Heart right ventricle (tissue), 16 donors: ENCODE results near the gene COX20. TPM values are rescaled to one million over a fixed set of nuclear protein-coding genes. Genes with fewer than 3 reads are reported as not detected.
A peak's percentile ranks its signal among the peaks of the same experiment; 100 is the strongest.

ENCODE experiments used
- ATAC-seq, 8 donors: fragments of 200-7000 bp; cut with Tn5 transposase; one replicate each; pipeline ENCODE4 v1.9.1; 2020; ENCODE audit warnings: mild to moderate bottlenecking in 8 of 8, moderate library complexity in 8 of 8, moderate number of reproducible peaks in 1 of 8
- DNase-seq, 2 donors: peaks; one replicate each; pipeline ENCODE4 v3.0.0-alpha.2; 2020
- H3K27ac ChIP-seq, 10 donors: fragments of 200-600 bp; sonication (generic) in 2 of 10; one replicate each; pipeline versions ENCODE4 v1.5.0 to v1.8.0; 2020 to 2022; ENCODE audit warnings: mild to moderate bottlenecking in 3 of 10
- H3K27me3 ChIP-seq, 7 donors: fragments of 200-600 bp; one replicate each; pipeline ENCODE4 v1.8.0; 2021 to 2022; ENCODE audit warnings: mild to moderate bottlenecking in 2 of 7
- H3K36me3 ChIP-seq, 9 donors: fragments of 200-600 bp; sonication (generic) in 1 of 9; one replicate each; pipeline versions ENCODE4 v1.5.0 to v1.8.0; 2020 to 2022; ENCODE audit warnings: mild to moderate bottlenecking in 2 of 9
- H3K4me1 ChIP-seq, 9 donors: fragments of 200-600 bp; sonication (generic) in 1 of 9; one replicate each; pipeline versions ENCODE4 v1.5.0 to v1.8.0; 2020 to 2022; ENCODE audit warnings: mild to moderate bottlenecking in 4 of 9
- H3K4me3 ChIP-seq, 10 donors: fragments of 200-600 bp; sonication (generic) in 2 of 10; one replicate each; pipeline versions ENCODE4 v1.5.0 to v1.8.0; 2020 to 2022; ENCODE audit warnings: mild to moderate bottlenecking in 7 of 10, moderate library complexity in 2 of 10
- H3K9me3 ChIP-seq, 11 donors: fragments of 200-600 bp in 10 of 11; sonication (generic) in 2 of 11; one replicate each; pipeline versions ENCODE4 v1.5.0 to v1.8.0; 2013 to 2022; ENCODE audit warnings: mild to moderate bottlenecking in 2 of 11, control low read depth in 1 of 11, moderate library complexity in 1 of 11
- CTCF ChIP-seq, 9 donors: fragments of 200-600 bp; sonication (generic) in 2 of 9; IDR thresholded peaks; one replicate each; pipeline versions ENCODE4 v1.5.0 to v1.8.0; 2021 to 2022; ENCODE audit warnings: antibody characterized with exemption in 9 of 9, mild to moderate bottlenecking in 5 of 9, moderate library complexity in 1 of 9
- WGBS, 2 donors: extraction: QIAGEN DNeasy Blood & Tissue Kit; methylation state at CpG; one replicate each; pipeline ENCODE4 v1.1.7; 2013; ENCODE audit warnings: inconsistent platforms in 1 of 2; 5-methylcytosine and 5-hydroxymethylcytosine counted together
- intact Hi-C, 10 donors: fragments of 100-400 bp; cut with DNase I; formaldehyde crosslinking; loops; one replicate each; pipeline versions ENCODE4 v1.11.1 to v1.14.2; 2022
- polyA plus RNA-seq, 2 donors: library from polyadenylated mRNA; stranded (reverse); fragments of 200-250 nt; gene quantifications; one replicate each; pipeline ENCODE4 v1.2.3, GENCODE V29; 2013
- total RNA-seq, 10 donors: library from RNA; stranded (reverse); fragmentation: NEBNext Ultra II Directional in 3 of 10; extraction: Animal tissue kit (Norgen Biotek cat#: 25700) in 3 of 10; gene quantifications; one replicate each; pipeline versions ENCODE4 v1.2.1 to v1.2.4, GENCODE V29; 2021 to 2023
- donor health status: Arrhythmogenic right ventricular cardiomyopathy.
- donor health status: ischemic (EF 13 %, LVEDD 7.1; RV severe dilation, severe dysfunction).
- donor health status: healthy with polysubstance abuse.
- donor health status: DM: no; HTN: yes; CAD: no.
- donor health status: DM: no; HTN: no; CAD: no.
- donor health status: ischemic (EF 25% LVEDD 6.9; RV normal size, moderate dysfunction).
- donor health status: ischemic (EF 25% LVEDD 5.7; RV mildly dilated, moderate dysfunction).
- donor health status: healthy.
- donor health status: DM: yes; HTN: yes; CAD: no.
- donor health status: Ischemic cardiomyopathy.
- donor health status: ischemic (EF 35%, LVEDD 5.7; RV mildly dilated, moderate dysfunction).
- donor health status: nonischemic (EF 11% LVEDD 7.7; RV severe dilation, severe dysfunction).
- donor health status: DM: yes; HTN: yes; CAD: no.
- donor health status: PGD.
- donor health status: ischemic (EF 29% LVEDD 5.4; RV normal size, mild dysfunction).
- donor health status: nonischemic (EF 23%, LVEDD 6.1; RV moderate dilation, normal function).

COX20 gene
- total and polyA plus RNA-seq, 12 donors = 56.6 to 139 (median 64.4) TPM

DNA sequence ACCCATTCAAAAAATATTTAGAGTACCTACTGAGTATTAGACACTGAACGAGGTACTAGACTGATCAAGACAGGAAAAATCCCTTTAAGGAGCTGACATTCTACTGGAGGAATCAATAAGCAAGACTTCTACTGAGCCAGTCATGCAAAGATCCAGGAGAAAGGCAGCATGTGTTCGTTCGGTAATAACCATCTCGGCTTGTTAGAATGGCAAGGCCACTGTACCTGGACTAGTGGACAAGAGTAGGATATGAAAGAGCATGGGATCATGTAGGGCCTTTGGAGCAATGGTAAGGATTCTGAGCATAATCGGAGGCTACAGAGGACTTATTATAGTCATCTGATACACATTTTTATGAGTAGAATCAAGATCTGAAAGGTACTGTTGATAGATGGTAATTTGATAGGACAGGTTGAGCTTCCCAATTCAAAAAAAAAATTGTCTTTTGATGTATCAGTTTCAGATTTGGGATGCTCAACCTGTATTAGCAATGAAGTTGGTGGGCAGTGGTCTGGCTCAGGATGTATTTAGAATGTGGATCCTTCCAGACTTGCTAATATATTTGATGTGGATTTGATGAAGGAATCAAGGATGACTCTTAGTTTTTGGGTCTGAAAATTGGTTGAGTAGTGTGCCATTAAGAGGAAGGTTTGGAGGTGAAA, 2.3 kb downstream of the COX20 start:
- ATAC-seq (no peak), DNase-seq (no peak)
- Histone ChIP-seq H3K27ac (peak overlapping the region in 2 of 10 donors; percentile 99), H3K4me3 (peak overlapping the region in 2 of 10 donors; percentile 11 to 66), H3K36me3 (peaks cover 0 to 51% (median 12%) of the 10 kb centered on the region in 9 donors), H3K27me3 (no peaks in the 10 kb centered on the region), H3K4me1 (peaks cover 0 to 71% (median 60%) of the 10 kb centered on the region in 9 donors), H3K9me3 (no peaks in the 10 kb centered on the region)
- TF ChIP-seq CTCF (IDR thresholded peaks at IDR 0.05) = no peak
- intact Hi-C loops = loop anchor here in 8 of 10 donors (2.0 to 10.0 kb wide), 6 partner anchors 23 to 207 kb away; partner anchors contain the start of gene DESI2 (in 1 of the 8)
- WGBS, 2 donors = 63 to 70% methylated on average over 5 of the region's 5 CpGs

GRCh38 chr1:244839656-244840055, 4.2 kb downstream of the COX20 start:
- Histone ChIP-seq H3K9me3 (no peaks in the 10 kb centered on the region), H3K36me3 (peaks cover 0 to 70% (median 30%) of the 10 kb centered on the region in 9 donors), H3K4me1 (peaks cover 0 to 71% (median 54%) of the 10 kb centered on the region in 9 donors), H3K4me3 (no peak overlapping the region), H3K27ac (peak overlapping the region in 3 of 10 donors; percentile 2 to 17 (median 6)), H3K27me3 (no peaks in the 10 kb centered on the region)
- ATAC-seq (no peak), DNase-seq (no peak)
- intact Hi-C loops = loop anchor here in 8 of 10 donors (2.0 to 10.0 kb wide), 7 partner anchors 15 to 205 kb away; partner anchors contain the start of gene DESI2 (in 1 of the 8)
- no peak for TF ChIP-seq CTCF (IDR thresholded peaks at IDR 0.05)
- 62 to 70% methylated on average over 2 of the region's 2 CpGs for WGBS, 2 donors

DNA sequence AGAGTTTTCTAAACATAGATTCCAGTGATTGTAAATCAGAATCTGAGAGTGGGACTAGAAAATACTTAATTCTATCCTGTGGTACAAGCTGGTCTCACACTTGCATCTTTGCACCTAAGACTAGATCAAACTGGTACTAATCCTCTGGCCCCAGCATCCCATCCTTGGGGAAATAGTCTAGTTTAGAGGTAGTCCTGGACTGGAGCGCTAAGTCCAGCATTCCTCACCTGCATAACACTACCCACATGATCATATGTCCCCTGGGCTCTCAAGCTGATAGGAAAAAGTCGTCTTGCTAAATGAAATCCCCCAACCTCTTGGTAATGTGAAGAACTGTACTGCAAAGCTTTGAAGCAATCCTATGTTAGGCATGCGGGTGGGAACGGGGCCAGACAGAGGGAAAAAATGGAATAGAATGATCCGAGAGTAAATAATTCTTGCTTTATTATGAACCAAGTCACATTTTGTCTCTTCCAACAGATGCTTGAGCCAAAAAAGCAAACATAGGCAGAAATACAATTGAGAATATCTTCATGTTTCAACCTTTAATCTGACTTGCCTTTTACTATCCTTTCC, 4.8 kb downstream of the COX20 start:
- intact Hi-C loops = loop anchor here in 2 of 10 donors (2.0 kb wide), 2 partner anchors 14 to 16 kb away; no protein-coding TSS in a partner anchor
- no peak for TF ChIP-seq CTCF (IDR thresholded peaks at IDR 0.05)
- H3K27ac ChIP-seq = peak overlapping the region in 3 of 10 donors; percentile 2 to 17 (median 6)
- 47 to 61% methylated on average over 5 of the region's 5 CpGs for WGBS, 2 donors
- ATAC-seq = no peak
- H3K36me3 ChIP-seq = peaks cover 0 to 77% (median 37%) of the 10 kb centered on the region in 9 donors
- H3K4me1 ChIP-seq = peaks cover 0 to 71% (median 54%) of the 10 kb centered on the region in 9 donors
- H3K4me3 ChIP-seq = no peak overlapping the region
- no peaks in the 10 kb centered on the region for H3K27me3 ChIP-seq
- DNase-seq = no peak
- H3K9me3 ChIP-seq = no peaks in the 10 kb centered on the region

- TF ChIP-seq CTCF (IDR thresholded peaks at IDR 0.05) = no peak
- ATAC-seq (no peak), DNase-seq (no peak)
- H3K9me3 ChIP-seq = no peaks in the 10 kb centered on the region
- intact Hi-C loops = loop anchor here in 2 of 10 donors (2.0 kb wide), 2 partner anchors 13 to 15 kb away; no protein-coding TSS in a partner anchor
- H3K36me3 ChIP-seq = peaks cover 0 to 88% (median 47%) of the 10 kb centered on the region in 9 donors
- no peak overlapping the region for H3K4me3 ChIP-seq
- H3K4me1 ChIP-seq = peaks cover 0 to 66% (median 49%) of the 10 kb centered on the region in 9 donors
- H3K27ac ChIP-seq = peak overlapping the region in 1 of 10 donors; percentile 7
- no peaks in the 10 kb centered on the region for H3K27me3 ChIP-seq
- 71 to 80% methylated on average over 9 of the region's 9 CpGs for WGBS, 2 donors
Measured at GRCh38 chr1:244841273-244841927, 5.9 kb downstream of the COX20 start.
